HG02885 (cell line): ENCODE data around the gene PRKD3.
"Not testable (repeated sequence)": the region's sequence is repeated elsewhere in the genome, so short reads cannot be mapped to it uniquely, and the experiment has no call there.

Source experiments
- ATAC-seq: cut with Tn5 transposase; IDR thresholded peaks from one replicate; pipeline ENCODE4 v1.9.1; 2021; ENCODE audit warnings: mild to moderate bottlenecking; ENCODE audit not compliant: unreplicated experiment, poor library complexity

Gene PRKD3

DNA sequence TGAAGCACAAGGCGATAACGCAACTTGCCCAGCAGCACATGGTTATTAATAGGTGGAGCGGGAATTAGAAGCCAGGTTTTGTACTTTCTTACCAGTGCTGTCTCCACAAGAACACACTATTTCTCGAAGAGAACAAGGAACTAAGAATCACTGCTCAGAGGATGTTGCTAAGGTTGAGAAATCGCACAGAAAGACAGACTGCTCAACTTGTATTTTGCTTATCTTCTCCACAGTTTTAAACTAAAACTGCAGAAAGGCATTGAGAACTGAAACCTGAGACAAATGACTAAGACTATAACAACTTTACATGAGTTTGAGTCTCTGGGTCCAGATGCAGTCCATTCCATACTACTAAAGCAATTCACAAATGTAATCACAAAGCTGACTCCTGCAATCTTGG is 6.2 kb downstream of the PRKD3 start:
- ATAC-seq = peak; percentile 87

DNA sequence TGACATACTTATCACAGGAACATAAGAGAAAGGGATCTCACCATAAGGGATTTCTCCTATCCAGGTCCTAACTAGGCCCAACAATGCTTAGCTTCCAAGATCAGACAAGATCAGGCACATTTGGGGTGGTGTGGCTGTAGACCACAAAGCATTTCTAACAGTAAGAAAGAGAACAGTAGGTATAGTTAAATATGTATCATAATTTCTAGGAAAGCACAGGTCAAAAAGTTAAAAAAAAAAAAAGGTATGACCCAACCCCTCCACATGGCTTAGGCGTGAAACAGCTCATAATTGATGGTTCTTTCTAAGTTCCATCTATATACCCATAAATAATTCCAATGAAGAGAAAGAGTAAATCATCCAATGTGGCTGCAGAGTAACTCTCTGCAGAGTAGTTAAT is 6.9 kb downstream of the PRKD3 start:
- ATAC-seq = no peak

DNA sequence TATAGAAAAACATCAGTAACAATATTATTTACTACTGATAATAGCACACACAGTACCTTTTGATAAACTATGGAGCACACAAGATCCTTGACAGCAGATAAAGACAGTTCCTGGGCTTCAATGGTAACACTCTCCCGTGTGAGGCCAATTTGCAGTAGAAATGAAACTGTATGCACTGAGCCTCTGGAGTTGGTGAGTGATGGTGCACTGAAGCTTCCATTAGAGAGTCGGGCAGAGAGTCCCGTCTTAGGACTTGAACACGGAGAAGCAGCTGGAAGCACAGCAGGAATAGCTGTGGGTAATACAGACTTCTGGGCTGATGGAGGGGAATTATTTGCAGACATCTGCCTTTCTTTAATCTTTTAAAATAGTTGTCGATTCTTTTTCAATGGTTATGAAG is 8.5 kb downstream of the PRKD3 start:
- ATAC-seq = no peak

DNA sequence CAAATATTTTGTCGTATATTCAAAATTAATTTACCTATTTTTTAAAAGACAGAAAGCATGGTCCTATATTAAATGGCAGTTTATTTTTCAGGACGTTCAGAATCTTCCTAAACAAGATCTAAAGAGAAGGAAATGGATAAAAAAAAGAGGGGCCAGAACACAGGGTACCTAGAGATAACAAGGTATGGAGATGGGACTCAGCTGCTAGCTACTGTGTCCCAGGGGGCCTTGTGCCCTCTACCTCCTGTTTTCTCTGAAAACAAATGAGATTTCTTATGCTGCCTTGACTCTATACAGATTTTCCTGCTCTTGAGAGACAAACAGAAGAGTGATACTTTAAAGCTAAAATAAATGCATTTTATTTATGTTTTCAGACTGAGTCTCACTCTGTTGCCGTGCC is 9.3 kb downstream of the PRKD3 start:
- no peak for ATAC-seq

DNA sequence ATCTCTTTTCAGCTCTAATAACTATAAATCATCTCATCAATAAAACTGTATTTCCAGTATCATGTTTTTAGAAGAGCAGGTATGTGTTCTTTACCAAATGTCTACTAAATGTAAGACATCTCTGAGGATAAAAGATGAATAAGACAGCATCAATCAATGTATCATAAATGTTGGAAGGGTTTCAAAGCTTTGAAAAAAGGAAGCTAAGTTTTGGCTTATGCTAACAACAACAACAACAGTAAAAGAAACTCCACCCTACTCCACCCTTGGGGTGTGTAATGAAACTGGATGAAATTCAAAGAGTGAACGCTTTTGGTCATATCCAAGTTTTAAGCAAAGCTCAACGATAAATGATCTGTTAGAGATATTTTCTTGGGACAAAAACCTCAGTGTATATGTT is 17.1 kb downstream of the PRKD3 start:
- no peak for ATAC-seq

DNA sequence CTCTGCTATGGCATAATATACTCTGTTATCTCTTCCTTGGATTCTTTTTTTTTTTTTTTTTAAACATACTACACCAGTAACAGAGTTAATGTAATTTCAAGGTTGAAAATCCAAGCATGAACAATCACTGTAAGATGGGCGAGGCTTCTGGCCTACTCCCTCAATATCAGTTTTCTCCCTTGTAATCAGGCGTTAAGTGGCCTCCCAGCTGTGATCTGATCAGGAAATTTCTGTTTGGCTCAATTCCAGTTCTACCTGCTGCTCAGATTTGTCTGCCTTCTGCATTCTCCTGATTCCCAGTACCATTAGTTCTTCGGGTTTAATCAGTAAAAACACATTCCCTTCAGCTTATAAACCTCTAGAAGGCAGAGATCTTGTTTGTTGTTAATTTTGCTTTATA is 18.6 kb downstream of the PRKD3 start:
- no peak for ATAC-seq

DNA sequence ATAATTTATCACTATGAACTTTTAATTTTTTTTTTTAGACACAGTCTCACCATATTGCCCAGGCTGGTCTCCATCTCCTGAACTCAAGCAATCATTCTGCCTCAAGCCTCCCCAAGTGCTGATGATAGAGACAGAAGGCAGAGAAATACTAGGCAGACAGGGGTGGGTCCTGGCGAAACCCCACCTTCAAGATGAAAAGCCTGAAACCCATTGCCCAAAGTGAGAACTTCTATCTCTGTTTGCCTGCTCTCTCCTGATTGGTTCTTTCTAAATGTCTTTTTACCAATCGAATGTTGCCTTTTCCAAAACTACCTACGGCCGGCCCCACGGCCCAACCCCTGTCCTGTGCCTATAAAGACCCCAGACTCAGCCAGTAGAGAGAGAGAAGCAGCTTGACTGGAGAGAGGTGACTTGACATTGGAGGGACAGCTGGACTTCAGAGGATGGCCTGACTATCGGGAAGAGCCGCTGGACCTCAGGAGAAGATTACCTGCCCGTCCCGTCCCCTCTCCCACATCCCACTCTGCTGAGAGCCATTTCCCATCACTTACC is 21.9 kb downstream of the PRKD3 start:
- no peak for ATAC-seq

DNA sequence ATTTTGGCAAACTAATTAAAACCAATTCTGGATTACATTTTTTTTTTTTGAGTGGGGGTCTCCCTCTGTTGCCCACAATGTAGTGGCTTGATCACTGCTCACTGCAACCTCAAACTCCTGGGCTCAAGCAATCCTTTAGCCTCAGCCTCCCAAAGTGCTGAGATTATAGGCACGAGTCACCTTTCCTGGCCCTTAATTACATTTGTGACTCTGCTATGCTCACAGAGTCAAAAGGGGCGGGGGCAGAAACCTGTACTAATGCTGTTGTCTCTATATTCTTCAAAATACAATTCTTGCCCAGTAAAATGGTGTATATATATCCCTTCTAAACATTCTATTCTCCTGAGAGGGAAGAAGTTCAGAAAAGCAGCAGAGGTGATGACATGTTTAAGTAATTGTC is 23.2 kb downstream of the PRKD3 start:
- no peak for ATAC-seq

DNA sequence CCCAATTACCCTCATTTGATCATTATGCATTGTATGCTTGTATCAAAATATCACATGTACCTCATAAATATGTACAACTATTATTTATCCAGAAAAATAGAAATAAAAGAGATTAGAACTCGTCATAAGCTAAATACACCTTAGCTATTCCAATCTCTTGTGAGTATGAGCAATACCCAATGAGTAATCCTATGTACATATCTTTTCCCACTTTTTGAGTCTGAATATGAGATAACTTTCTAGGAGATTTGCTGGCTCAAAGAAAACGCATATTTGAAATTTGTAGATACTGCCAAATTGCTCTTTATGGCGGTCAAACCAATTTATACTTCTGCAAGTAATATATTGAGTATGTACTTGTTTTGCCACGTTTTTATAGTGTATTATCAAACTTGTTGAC is 24.1 kb downstream of the PRKD3 start:
- no peak for ATAC-seq

DNA sequence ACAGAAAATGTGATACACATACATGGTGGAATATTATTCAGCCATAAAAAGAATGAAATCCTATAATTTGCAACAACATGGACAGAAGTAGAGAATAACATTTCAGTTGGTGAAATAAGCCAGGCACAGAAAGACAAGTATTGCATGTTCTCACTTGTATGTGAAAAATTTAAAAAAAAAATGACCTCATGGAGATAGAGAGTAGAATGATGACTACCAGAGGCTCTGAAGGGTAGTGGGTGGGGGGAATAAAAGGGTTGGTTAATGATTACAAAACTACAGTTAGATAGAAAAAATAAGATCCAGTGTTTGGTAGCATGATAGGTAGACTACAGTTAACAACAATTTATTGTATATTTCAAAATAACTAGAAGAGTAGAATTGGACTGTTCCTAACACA is 24.5 kb downstream of the PRKD3 start:
- no peak for ATAC-seq

DNA sequence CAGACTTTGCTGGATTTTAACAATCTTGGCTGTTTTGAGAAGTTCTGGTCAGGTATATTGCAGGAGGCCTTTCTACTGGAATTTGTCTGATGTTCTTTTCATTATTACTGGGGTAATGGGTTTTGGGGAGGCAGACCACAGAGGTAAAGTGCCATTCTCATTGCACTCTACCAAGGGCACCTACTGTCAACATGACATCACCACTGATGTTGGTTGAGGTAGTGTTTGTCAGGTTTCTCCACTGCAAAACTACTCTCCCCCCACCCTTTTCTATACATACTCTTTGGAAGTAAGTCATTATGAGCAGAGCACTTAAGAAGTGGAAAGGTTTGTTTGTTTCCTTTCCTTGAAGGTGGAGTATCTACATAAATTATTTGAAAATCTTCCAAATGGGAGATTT is 27.0 kb downstream of the PRKD3 start:
- no peak for ATAC-seq

DNA sequence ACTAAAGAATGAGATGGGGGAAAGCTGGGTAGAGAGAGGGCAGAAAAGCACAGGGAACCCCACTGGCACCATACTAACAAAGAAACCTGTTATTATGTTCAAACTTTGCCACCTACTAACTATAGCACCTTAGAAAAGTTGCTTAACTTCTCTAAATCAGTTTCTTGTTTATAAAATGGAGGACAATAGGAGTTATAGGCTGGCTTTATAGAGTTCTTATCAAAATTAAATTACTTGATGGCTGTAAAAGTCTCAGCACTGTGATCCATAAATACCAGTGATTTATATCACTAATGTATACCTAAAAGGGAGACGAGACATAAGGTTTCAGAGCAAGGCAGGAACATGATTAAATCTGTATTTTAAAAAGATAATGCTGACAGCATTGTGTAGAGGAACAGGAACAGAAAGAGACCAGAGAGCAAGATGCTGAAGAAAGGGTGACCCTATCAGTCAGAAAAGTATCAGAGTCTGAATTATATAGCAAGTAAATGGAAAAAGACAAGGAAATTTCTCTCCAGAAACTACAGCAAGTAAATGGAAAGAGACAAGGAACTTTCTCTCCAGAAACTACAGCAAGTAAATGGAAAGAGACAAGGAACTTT is 29.1 kb downstream of the PRKD3 start:
- ATAC-seq = no peak

DNA sequence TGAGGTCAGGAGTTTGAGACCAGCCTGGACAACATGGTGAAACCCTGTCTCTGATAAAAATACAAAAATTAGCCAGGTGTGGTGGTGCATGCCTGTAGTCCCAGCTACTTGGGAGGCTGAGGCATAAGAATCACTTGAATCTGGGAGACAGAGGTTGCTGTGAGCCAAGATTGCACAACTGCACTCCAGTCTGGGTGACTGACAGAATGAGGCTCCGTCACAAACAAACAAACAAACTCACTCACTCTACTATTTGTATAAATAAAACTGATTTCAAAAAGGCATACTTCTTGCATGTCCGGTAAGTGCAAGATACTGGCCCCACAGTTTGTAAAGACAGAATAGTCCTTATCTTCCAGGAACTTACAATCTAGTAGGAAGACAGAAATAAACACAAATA is 29.8 kb downstream of the PRKD3 start:
- not testable (repeated sequence) for ATAC-seq

DNA sequence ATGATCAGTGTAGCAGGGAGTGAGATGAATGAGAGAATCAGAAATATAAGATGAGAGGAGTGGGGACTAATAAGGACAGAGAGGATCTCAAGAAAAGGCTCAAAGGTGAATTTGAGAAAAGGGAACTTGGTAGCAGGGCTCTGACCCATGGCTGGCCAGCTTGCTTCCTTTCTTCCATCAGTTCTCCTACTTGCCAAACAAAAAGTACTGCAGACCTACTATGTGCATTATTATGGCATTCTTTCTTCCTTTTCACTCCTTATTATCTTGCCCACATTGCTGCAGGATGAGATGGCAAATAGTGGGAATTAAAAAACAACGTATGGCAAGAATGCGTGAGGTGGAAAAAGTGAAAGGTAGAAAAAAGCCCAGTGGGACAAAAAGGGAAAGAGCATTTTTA is 33.0 kb downstream of the PRKD3 start:
- ATAC-seq = no peak

DNA sequence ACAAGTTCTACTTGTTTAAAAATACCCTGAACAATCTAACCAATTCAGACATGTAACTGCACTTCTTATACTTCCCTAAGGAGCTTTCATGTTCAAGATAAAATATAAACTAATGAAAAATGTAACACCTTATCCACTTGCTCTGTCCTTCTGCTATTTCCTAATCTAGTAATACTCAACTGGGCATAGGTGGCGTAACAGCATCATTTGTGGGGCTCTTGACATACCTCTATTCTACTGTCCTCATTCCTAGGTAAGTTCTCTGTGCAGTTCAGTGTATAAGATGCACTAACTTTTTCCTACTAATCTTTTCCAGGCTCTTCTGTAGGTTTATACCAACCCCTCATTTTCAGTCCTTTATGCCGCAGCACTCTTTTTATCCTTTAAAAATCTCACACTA is 36.7 kb downstream of the PRKD3 start:
- no peak for ATAC-seq

DNA sequence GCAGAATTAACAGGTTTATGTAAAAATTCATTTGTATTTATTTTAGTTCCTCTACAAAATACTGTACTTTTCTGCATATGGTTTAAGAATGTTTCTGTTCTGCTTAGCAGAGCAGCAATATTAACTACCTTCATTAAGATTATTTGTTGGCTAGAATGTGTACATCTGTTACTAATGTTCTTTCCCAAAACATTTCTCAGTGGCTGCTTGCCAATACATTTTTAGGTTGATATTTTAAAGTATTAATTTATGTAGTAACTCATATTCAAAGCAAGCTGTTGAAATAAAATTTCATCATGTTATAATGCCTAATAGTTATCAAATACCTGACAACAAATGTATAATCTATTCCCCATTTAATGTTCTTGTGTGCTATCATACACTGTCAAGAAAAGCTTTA is 40.3 kb downstream of the PRKD3 start:
- no peak for ATAC-seq

DNA sequence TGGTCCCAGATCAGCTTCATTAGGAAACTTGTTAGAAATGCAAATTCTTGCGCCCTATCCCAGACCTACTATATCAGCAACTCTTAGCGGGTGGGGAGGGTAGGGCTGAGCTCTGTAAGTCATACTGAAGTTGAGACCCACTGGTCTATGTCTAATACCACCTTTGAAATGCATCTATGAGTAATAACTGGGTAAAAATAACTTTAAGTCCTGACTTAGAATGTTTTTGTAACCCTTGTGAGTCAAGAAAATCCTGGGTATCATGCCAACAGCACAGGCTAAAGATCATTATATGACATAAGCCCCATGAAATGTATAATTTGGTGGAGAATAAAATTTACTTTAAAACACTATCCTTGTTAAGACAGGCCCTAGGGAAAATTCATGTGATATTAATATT is 41.4 kb downstream of the PRKD3 start:
- ATAC-seq = no peak

DNA sequence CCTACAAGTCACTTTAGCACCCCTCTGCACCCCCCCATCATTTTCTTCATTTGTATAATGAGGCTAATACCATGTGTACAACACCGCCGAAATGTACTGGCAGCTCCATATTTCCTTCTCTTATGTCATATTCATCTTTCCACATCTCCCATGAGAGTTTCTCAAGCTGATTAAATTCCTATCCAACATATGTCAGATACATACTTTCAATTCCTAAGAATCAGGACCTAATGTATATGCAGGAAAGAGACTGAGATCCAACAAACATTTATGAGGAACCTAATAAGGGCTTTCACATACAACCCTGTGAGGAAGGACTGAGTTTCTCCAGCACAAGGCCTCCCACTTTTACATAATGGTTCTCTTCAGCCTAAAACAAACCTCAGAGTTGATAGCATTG is 41.9 kb downstream of the PRKD3 start:
- ATAC-seq = no peak

DNA sequence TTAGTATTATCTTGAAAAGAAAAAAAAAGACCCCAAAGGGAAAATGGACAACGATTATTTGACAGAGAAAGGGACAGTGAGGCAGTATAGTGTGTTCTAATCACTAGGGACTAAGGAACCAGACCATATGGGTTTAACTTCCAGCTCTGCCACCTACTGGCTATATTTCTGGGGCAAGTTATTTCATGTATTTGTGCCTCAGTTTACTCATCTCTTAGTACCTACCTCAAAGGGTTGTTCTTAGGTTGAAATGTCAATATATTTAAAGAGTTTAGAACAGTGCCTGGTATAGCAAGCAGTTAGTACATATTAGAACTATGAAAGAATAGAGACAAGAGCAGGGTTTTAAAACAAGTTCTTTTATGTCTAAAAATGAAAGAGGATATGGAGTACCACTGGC is 42.7 kb downstream of the PRKD3 start:
- ATAC-seq = no peak

DNA sequence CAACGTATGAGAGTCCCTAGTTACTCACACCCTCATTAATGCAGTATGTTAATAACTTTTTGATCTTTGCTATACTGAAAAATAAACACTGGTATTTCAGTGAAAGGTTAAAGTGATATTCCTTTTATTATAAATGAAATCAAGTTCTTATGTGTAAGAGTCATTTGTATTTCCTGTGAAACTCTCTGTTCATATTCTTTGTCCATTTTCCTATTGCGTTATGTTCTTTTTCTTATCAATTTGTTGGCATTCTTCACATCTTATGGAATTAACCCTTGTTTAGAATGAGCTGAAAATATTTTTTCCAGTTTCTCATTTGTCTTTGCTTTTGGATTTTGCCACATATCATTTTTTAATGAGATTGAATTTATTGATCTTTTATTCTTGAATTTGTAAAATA is 48.3 kb downstream of the PRKD3 start:
- ATAC-seq = no peak
